Stimulated activated CD8-positive, alpha-beta memory T cell treated with anti-CD3 and anti-CD28 coated beads, Interleukin-7, amount 100 ng/mL, for 24 hours (primary cell): Measurements from ENCODE around the gene CACFD1.

Experiments used
- DNase-seq: peaks from one replicate; pipeline ENCODE4 v3.0.0-alpha.2; 2020; ENCODE audit warnings: low read depth

CACFD1 gene

DNA sequence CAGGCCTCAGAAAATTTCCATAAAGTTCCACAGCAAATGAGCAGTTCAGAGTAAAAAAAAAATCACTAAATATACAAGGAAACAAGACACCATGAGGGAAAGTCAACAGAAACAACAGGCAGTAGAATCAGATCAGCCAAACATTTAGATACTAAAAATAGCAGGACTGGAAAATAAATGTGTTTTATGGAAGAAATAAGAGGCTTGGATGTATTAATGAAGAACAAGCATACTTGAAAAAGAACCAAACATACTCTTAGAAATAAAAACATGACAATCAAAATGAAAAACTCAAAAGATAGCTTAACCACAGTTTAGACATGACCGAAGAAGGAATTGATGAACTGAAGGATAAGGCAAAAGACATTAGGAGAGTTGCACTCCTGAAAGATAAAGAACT, 42.3 kb downstream of the CACFD1 start:
- no peak for DNase-seq

DNA sequence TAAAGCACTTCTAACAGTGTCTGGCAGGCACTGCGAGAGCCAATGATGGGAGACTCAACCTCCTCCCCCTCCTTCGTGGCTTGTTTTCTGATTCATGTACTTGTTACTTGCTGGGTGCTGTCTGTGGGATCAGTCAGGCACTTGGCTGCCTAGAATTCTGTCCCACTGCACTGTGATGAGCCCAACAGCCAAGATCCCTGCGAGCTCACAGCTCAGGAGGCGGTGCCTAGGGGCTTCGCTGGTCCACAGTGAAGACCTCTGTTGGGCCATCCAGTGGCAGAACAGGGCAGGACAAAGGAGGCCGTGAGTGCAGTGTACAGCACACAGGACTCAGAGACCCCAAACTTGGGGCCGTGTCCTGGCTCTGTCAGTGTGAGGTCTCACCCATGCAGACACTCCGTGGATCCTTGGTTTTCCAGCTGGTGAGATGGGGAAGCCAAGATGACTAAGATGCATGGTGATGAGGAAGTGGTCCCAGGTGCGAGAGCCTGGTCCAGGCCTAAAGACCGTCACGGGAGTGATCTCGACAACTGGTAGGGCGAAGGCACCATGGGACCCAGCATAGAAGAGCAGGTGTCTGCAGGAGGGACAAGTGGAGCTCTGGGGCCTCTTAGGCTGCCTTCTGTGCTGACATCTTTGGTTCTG, 45.5 kb downstream of the CACFD1 start:
- no peak for DNase-seq

DNA sequence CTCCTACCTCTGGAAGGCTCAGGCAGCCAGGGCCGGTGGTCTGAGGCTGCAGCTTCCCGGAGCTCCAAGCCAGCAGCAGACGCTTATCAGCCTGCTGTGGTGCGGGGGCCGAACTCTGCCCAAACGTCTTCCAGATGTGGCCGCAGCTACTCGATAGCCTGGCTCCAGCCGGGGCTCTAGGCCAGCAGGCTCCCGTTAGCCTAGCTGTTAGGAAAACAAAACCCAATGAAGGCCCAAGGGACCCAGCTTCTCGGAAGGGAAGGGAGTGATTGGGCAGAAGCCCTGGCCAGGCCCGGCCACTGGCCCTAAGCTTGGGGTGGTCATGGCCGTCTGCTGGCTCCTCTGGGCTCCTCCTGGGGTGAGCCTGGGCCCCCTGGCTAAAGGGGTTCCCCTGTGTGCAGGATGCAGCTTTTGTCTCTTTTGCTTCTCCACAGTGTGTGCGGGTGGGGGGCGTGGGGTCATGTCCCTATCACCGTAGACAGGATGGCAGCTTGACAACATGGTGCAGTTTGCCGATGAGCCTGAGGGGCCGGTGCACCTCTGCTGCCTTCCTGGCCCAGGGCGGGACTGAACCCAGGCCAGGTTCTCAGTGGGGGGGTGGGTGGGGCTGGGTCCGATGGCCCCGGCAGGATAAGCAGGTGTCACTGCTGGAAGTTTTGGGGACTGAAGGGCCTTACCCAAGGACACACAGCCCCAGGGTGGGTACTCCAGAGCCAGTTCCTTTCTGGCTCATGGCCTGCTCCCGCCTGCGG, 46.3 kb downstream of the CACFD1 start:
- DNase-seq: no peak

DNA sequence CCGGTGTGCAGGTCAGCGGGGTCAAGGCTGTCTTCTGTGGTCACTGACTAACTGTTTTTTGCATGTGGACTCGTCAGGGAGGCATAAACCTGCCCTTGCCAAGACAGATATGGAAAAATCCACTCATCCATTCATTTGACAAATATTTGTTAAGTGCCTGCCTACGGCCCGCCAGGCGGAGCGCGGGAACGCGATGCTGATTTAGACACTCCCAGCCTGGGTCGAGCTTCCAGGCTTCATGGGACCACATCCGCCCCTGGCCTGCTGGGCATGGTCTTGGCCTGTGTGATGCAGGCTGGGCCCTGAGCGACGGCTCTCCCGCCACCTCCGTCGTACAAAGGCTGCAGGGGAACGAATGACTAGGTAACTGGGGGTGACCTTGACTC, 46.9 kb downstream of the CACFD1 start:
- no peak for DNase-seq

DNA sequence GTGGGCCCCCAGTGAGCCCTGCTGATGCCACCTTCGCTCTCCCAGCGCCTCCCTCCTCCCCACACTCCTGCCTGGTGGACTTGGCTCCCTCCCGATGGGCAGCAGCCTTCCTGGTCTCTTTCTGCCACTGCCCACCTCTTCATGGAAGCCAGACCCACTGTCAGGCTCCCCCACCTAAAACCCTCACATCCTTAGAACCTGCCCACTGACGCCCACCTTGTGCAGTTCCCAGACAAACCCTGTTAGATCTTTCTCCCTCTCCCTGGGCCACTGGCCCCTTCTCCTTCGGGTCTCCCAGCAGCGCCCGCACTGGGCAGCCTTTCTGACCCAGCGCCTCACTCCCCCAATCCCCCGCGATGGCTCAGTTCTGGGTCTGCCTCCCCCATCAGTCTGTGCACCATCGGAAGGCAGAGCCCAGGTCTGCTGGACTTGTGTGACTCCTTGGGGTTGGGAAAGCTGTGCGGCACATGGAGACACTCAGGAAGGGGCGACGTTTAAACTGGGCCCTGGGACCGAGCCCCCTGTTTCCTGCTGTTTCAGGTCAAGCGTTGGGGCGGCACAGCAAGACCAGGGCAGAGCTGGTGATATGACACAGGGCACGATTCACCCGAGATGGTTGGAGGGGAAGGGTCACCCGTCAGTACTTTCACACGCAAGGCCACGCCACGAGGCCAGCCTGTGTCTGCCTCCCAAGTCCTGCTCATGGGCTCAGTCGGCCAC, 47.6 kb downstream of the CACFD1 start:
- no peak for DNase-seq

DNA sequence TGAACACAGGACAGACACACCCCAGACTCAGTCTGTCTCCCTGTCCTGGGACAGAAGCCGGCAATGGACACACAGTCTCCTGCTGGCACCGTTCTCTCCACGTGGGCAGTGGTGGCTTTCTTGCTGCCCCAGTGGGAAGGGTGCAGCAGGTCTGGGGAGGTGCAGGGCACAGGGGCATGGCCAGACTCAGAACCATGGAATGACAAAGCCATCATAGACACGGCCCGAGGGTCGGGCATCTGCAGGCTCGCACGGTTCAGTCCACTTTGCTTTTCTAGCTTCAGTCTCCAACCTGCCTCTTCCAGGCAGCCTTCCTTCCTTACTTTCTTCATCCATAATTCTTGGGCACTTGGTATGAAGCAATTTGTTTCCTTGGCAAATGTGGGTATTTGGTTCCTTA, 48.3 kb downstream of the CACFD1 start:
- DNase-seq: no peak

DNA sequence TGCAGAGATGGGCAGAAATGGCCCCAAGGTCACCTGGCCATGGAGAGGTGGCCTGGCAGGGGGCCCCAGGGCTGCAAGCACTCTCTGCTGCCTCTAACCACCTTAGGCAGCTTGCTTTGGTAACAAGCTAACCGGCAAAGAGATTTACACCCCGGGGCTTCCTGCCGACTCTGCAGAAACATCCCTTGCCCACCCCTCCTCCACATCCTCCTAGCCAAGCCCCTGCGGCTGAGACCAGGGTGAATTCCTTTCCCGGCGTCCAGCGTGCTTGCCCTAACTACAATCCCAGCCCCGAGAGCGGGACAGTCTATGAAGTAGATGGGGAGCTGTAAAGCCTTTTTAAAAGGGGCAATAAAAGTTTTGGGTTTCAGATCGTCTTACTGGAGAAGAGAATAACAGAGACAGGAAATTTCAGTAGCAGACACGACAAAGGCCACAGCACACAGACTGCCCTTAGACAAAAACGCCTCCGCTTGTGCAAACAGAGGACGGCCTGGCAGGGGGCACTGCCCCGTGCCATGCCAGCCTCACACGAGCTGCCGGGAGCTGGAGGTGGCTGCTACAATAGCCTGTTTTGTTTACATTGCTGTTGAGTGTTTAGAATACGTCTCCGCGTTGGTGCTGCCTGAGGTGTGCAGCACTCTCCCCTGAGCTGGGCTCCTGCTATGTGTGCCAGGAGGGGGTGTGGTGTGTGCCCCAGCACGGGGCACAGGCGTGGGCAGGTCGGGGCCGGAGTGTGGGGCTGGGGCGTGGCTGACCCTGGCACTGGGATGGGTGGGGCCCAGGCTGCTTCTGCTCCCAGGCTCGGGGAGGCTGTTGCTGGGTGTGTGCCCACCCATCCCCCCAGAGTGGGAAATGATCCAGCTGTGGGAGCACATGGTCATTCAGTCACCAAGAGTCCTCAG, 49.7 kb downstream of the CACFD1 start:
- DNase-seq: no peak

DNA sequence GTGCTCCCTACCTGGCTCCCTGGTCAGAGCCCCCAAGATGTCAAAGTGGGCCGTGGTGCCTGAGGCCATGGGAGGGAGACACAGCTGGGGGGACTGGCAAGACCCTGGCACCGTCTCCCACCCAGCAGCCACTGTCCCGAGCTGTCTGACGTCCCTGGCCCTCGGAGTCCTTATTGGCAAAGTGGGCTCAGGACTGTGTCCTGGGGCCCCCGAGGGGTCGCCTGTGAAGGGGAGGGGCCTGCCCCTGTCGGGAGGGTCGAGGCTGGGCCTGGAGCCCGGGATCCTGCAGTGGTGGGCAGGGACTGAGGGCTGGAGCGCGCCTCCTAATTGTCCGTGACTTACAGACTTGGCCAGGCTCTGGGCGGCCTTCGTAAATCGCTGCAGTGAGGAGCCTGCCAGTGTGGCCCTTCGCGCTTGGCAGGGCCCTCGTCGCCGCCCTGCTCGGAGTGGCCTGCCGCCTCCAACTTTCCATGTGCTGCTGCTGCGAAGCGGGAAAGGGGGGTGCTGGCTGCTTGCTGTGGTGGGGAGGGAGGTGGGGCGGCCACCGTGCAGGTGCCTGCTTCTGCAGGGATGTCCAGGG, 51.2 kb downstream of the CACFD1 start:
- no peak for DNase-seq

DNA sequence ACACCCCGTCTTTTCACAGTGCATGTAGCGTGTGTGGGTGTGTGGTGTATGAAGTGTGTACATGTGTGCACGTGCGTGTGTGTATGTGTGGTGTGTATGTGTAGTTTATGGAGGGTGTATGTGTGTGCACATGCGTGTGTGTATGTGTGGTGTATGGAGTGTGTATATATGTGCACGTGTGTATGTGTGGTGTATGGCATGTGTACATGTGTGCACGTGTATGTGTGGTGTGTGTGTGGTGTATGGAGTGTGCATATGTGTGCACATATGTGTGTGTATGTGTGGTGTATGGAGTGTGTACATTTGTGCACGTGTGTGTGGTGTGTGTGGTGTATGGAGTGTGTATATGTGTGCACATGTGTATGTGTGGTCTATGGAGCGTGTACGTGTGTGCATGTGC, 51.8 kb downstream of the CACFD1 start:
- DNase-seq: no peak

DNA sequence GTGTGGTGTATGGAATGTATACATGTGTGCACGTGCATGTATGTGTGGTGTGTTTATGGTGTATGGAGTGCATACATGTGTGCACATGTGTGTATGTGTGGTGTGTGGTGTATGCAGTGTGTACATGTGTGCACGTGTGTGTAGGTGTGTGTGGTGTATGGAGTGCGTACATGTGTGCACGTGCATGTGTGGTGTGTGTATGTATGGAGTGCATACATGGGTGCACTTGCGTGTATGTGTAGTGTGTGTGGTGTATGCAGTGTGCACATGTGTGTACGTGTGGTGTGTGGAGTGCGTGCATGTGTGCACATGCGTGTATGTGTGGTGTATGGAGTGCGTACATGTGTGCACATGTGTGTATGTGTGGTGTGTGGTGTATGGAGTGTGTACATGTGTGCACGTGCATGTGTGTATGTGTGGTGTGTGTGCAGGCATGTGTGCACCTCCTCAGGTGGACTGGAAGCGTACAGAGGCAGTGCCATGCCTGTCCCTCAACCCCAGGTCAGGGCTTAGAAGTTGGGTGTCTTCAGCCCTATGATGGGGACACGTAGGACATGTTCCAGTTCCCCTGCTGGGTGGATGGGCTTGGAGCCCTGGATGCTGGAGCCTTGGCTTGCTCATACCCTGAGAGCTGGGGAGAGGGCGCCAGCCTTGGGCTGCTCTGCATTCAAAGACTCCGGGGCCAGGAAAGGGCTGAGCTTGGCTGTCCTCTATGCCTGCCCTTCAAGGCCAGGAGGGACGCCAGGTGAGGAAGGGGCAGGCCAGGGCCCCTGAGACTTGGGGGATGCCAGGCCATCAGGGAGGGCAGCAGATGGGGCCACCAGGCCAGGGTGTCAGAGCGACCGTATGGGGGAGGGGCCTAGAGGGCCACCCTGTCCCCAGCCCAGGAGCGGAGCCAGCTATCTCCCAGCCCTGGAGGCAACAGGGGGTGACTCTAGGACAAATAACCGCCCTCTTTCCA, 52.8 kb downstream of the CACFD1 start:
- DNase-seq: no peak

DNA sequence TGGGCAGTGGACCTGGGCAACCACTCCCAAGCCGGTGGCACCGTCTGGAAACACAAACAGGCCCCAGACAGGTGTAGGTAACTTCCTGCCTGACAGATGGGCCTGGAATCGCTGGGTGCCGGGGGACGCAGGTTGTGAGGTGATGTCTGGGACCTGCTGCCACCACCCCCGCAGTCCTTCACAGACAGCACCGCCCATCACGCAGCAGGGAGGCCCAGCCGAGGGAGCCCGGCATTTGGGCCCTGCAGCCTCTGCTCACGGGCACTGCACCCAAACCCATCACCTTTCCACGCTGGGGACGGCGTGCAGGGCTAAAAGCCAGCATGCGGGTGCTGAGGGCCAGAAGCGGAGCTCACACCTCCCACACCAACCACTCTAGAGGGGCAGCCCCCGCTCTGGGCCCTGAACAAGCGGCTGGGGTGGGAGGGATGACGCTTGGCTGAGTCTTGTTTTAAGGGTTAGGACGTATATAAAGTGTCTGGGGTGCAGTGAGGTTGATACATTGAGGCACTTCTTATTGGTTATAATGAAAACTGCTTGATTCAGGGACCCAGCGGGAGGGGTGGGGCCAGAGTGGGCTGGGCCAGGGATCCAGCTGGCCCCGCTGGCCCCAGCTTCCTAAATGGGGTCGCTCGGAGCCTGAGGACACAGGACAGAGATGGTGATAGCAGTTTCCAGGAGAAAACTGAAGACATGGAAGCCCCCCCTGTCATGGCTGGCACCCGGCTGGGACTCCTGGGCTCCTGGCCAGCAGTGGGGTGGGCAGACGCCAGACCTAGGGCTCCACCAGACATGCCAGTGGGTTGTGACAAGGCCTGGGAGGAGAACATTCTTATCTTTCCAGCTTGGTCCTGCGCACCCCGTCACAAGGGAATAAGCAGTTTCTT, 53.7 kb downstream of the CACFD1 start:
- no peak for DNase-seq

DNA sequence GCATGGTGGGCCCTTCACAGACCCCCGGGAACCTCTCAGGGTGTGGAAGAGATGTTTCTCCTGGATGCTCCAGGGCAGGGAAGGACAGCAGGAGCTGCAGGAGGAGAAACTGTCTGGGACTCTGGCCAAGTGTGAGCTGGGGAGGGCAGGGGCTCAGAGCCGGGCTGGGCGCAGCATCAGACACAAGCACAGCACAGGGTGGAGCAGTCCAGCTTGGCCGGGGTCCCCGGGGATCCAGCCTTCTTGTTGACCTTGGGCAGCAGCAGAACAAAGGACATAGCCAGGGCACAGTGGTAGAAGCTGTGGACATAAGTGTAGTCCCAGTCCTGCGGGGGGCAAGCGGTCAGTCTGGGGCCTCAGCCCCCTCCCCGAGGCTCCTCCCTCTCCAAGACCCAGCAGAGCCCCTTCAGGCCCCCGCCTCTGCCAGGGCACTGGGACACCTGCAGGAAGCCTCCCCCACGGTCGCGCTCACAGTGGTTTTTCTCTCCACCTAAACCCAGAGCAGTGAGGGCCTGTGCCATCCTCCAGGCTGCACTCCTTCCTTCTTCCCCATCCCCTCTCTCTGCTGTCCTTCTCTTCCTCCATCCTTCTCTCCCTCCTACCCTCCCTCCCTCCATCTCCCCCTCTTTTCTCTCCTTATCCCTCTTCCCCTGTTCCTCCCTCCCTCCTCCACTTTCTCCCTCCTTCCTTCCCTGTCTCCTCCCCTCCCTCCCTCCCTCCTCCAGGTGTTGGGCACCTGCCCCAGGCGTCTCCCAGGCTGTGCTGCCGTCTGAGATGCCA, 54.9 kb downstream of the CACFD1 start:
- DNase-seq: no peak

DNA sequence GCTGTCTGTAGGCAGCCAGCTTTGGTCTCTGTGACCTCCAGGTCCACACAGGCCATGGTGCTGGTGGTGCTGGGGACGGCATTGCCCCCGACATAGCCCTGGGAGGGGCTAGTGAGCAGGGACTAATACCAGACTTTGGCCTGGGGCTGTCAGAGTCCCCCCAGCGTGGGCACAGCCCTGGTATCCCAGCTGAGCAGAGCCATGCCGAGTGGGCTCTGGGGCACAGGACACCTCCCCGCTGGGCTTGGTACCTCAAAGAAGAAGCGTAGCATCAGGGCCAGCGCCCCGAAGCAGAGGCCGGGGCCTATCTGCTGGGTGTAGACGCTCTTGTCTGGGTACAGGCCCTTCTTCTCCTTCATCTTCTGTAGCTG, 55.4 kb downstream of the CACFD1 start:
- no peak for DNase-seq

DNA sequence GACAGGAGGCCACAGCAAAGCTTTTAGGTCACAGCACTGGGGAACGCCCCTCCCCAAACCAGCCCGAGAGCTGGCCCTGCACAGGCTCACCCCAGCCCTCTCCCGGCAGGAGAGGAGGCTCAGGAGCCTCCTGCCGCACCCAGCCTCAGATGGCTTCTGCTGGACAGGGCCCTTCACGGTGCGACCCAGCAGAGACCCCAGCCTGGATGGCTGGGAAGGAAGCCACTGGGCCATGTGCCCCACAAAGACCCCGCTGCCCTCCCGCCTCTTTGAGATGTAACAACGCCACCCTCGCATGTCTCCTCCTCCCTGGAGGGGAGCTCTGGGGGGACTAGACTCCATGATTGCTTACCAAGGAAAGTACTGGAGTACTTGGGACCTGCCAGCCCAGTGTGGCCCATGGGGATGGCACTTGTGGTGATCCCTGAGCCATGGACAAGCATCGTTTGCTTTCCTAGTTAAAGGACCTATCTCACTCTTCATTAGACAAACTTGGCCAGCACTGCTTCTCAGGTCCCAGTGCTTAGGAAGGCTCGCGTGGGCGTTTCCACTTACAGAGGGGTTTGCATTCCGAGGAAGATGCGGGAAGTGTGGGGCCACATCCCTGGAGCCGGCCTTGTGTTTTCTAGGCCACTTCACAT, 56.0 kb downstream of the CACFD1 start:
- DNase-seq: no peak

DNA sequence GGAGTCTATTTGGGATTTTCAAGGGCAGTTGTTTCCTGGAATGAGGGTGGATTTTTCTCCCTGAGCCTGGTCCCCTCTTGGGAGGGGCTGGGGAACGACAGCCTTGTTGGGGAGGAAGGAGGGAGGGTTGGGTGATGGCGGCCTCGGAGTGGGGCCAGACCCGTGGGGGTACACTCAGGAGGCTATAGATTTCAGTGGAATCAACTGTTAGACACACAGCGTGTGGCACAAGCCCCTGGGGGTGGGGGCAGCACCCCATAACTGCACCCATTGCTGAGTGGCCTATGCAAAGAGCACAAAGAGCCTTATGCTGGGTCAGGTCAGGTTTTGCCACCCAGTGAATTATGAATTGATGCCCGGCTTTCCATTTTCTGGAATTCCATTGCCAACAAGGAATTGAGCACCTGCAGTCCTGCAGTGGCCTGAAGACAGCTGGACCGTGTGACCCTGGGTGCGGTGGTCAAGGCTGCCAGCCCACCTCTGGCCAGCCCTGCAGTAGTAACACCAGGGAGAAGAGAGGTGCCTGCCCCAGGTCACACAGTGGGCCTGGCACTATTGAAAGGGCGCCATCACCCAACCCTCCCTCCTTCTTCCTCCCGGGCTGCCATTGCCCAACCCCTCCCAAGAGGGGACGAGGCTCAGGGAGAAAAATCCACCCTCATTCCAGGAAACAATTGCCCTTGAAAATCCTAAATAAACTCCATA, 56.6 kb downstream of the CACFD1 start:
- DNase-seq: no peak

DNA sequence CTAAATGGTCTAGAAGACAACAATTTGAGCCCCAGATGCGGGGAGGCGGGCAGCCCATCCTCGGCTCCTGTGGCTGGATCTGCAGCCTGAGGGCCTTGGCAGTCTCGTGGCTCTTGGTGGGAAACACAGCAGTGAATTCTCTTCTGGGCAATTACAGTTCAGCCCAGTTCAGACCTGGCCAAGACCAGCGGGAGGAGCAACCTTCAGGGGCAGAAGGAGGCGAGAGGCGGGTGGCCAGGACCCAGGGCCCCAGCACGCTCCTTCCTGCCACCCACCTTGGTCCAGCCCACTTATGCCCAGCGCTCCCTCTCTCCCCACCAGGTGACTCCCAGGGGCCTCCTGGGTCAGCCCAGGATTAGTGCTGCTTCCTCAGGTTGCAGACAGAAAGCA, 57.2 kb downstream of the CACFD1 start:
- DNase-seq: no peak

DNA sequence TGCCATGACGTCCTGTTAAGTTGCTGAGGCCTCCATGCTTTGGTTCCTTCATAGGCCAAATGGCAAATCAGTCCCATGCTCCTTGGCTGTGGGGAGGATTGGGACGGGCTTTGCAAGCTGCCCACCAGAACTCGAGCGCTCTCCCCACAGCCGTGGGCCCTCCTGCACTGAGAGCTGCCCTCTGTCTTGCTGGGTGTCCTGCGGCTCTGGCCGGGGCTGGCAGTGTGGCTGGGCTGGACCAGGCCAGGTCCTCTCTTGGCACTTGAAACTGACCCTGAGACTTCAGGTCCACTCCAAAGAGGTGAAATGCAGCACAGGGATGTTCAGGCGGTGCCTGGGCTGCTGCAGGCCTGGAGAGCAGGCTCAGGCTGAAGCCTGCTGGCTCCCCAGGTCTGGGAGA, 57.9 kb downstream of the CACFD1 start:
- no peak for DNase-seq

DNA sequence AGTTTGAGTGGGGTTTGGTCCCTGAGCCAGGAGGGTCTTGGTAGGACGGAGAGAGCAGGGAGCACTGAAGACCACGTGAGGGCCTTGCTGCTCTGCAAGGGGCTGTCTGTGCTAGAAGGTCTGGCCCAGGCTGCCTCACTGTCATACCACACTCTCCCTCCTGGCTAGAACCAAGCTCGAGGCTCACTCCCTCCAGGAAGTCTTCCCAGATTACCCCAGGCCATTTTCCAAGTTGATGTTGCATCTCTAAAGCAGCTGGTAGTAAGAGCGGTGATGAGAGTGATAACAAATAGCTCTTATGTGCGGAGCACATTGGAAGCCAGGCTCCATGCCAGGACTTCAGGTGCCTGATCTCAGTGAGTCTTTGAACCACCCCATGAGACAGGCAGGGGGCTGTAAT, 58.4 kb downstream of the CACFD1 start:
- no peak for DNase-seq
